Hematopoietic multipotent progenitor cell treated with erythropoietin and hydrocortisone succinate and interleukin-3 and kit ligand, for 6 days (in vitro differentiated cells): ENCODE results near the gene CD93.

Experiments used
- DNase-seq: peaks from one replicate; pipeline ENCODE4 v3.0.0-alpha.2; 2015

The CD93 gene

GRCh38 chr20:23119456-23120216 lies 33.5 kb upstream of the CD93 start:
- DNase-seq: no peak

GRCh38 chr20:23118766-23119165 lies 32.6 kb upstream of the CD93 start:
- no peak for DNase-seq

GRCh38 chr20:23118144-23118543 lies 32.0 kb upstream of the CD93 start:
- no peak for DNase-seq

GRCh38 chr20:23117738-23118137 lies 31.6 kb upstream of the CD93 start:
- DNase-seq: no peak

GRCh38 chr20:23116311-23117089 lies 30.4 kb upstream of the CD93 start:
- no peak for DNase-seq

- no peak for DNase-seq
These were observed 29.7 kb upstream of the CD93 start for GRCh38 chr20:23115822-23116221.

GRCh38 chr20:23114448-23115082 lies 28.4 kb upstream of the CD93 start:
- no peak for DNase-seq

- peak; percentile 31 for DNase-seq
These were observed 27.9 kb upstream of the CD93 start for GRCh38 chr20:23114018-23114417.

- DNase-seq: no peak
These were observed 26.5 kb upstream of the CD93 start for GRCh38 chr20:23112595-23112994.

GRCh38 chr20:23111944-23112342 lies 25.8 kb upstream of the CD93 start:
- no peak for DNase-seq

GRCh38 chr20:23111307-23111943 lies 25.3 kb upstream of the CD93 start:
- DNase-seq: no peak

- DNase-seq: no peak
These were observed 22.7 kb upstream of the CD93 start for GRCh38 chr20:23108871-23109270.

GRCh38 chr20:23107466-23107865 lies 21.3 kb upstream of the CD93 start:
- DNase-seq: no peak

- no peak for DNase-seq
These were observed 20.2 kb upstream of the CD93 start for GRCh38 chr20:23106271-23106851.

- no peak for DNase-seq
These were observed 19.1 kb upstream of the CD93 start for GRCh38 chr20:23105193-23105592.

- no peak for DNase-seq
These were observed 17.3 kb upstream of the CD93 start for GRCh38 chr20:23103284-23104018.

- no peak for DNase-seq
These were observed 15.7 kb upstream of the CD93 start for GRCh38 chr20:23101696-23102406.

- DNase-seq: no peak
These were observed 14.6 kb upstream of the CD93 start for GRCh38 chr20:23100720-23101107.

- no peak for DNase-seq
These were observed 13.9 kb upstream of the CD93 start for GRCh38 chr20:23099791-23100719.
